Esophagus muscularis mucosa (tissue), 4 donors: Measurements from ENCODE around the gene PEX14.

ENCODE experiments used
- EP300 ChIP-seq: sonication (generic); formaldehyde crosslinking; IDR thresholded peaks from one replicate; pipeline ENCODE4 v1.6.1; 2017; ENCODE audit warnings: antibody characterized with exemption
- POLR2A ChIP-seq: fragments of 450-650 bp; IDR thresholded peaks from one replicate; pipeline ENCODE4 v1.6.1; 2017; ENCODE audit warnings: antibody characterized with exemption, moderate library complexity, mild to moderate bottlenecking, low read depth
- POLR2AphosphoS5 ChIP-seq, 2 donors: sonication (generic); formaldehyde crosslinking; IDR thresholded peaks; one replicate each; pipeline ENCODE4 v1.6.1; 2017; ENCODE audit warnings: antibody characterized with exemption in 2 of 2
- TF ChIP-seq, protein P1 (sequence below), 3 experiments: fragments of 200-600 bp in 2 of 3; fragments of 450-650 bp in 1 of 3; sonication (generic) in 2 of 3; IDR thresholded peaks; one replicate each; pipeline ENCODE4 v1.5.1; 2017 to 2019; ENCODE audit warnings: antibody characterized with exemption in 3 of 3, mild to moderate bottlenecking in 2 of 3, moderate library complexity in 1 of 3

DNA sequence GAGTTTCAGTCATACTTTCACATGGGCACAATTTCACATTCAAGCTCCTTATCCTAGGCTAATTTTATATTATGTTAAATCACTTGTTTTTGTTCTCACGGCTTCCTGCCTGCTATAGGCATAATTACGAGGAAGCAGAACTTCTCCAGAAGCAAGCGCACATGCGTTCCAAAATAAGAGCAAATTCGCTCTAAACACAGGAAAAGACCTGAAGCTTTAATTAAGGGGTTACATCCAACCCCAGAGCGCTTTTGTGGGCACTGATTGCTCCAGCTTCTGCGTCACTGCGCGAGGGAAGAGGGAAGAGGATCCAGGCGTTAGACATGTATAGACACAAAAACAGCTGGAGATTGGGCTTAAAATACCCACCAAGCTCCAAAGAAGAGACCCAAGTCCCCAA, 25.0 kb upstream of the PEX14 start, which contains the start of gene CORT:
- TF ChIP-seq, protein P1, sequence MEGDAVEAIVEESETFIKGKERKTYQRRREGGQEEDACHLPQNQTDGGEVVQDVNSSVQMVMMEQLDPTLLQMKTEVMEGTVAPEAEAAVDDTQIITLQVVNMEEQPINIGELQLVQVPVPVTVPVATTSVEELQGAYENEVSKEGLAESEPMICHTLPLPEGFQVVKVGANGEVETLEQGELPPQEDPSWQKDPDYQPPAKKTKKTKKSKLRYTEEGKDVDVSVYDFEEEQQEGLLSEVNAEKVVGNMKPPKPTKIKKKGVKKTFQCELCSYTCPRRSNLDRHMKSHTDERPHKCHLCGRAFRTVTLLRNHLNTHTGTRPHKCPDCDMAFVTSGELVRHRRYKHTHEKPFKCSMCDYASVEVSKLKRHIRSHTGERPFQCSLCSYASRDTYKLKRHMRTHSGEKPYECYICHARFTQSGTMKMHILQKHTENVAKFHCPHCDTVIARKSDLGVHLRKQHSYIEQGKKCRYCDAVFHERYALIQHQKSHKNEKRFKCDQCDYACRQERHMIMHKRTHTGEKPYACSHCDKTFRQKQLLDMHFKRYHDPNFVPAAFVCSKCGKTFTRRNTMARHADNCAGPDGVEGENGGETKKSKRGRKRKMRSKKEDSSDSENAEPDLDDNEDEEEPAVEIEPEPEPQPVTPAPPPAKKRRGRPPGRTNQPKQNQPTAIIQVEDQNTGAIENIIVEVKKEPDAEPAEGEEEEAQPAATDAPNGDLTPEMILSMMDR (IDR thresholded peaks at IDR 0.05), result no peak
- TF ChIP-seq POLR2AphosphoS5 (IDR thresholded peaks at IDR 0.05) (no peak), POLR2A (no peak), EP300 (no peak)
